Hypothalamus (tissue), 51 donors: Measurements from ENCODE around the gene RPS15A.
A peak's percentile ranks its signal among the peaks of the same experiment; 100 is the strongest.

ENCODE experiments used
- DNase-seq, 51 donors: peaks; one replicate each; lab custom pipeline; 2025; lab: John Stamatoyannopoulos, UW

Gene RPS15A

DNA sequence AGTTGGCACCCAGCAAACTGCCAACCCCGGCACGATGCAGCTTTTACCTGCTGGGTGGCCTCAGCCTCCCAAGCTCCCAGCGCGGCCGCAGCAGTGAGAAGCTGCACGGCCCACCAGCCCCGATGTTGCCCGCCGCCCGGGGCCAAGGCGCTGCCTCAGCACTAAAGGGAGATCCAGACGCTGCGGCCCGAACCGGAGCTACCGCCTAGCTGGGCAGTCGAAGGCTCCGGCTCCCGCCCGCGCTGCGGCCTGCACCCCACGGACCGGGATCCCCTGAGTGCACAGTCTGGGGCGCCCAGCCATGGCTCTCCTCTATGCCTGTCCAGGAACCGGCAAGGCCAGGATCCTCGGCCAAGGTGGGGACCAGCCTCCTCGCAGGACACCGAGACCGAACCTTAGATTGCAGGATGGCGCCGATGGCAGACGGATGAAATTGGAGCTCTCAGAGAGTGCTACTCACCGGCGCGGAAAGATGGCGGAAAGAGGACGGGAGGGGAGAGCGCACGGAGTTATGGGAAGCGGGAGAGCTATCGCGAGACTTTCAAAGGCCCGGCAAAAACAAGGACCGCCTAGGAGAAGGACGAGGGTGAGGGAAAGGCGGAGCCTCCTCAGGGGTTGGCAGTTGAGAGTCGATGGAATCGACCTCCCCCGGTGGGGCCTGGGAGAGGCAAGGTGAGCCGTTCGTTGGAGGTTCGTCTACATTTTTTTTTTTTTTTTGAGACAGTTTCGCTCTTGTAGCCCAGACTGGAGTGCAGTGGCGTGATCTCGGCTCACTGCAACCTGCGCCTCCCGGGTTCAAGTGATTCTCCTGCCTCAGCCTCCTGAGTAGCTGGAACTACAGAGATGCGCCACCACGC, at the start of gene RPS15A:
Gene RPS15A, minus strand, starts transcription at position 485 of the 857 bp plus-strand sequence. CDS start 1,221 bp downstream, outside the sequence.
- DNase-seq: peak; percentile 42 to 96 (median 87)

DNA sequence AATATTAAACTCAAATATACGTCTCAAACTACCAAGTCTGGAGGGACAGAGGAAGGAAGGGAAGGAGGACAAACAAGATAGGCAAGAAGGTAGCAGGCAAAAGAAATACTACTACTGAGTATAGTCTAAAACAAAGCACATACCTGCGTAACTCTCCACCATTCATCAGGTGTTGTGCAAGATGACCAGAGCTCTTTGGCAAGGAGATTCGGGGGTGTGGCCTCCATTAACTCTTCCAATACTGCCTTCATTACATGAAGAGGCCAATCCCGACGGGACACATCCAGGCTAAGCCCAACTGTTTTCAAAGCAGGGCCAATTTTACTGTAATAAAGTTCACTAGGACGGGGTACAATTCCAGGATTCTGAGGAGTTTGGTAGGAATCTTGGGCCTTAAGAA, 49.4 kb upstream of the RPS15A start:
- DNase-seq: no peak

GRCh38 chr16:18836702-18837101, 46.6 kb upstream of the RPS15A start:
- no peak for DNase-seq

GRCh38 chr16:18834864-18835263, 44.7 kb upstream of the RPS15A start:
- DNase-seq: no peak

GRCh38 chr16:18833707-18834505, 43.8 kb upstream of the RPS15A start:
- DNase-seq: no peak

GRCh38 chr16:18832613-18833012, 42.5 kb upstream of the RPS15A start:
- no peak for DNase-seq

- no peak for DNase-seq
Observed at GRCh38 chr16:18832006-18832405, 41.9 kb upstream of the RPS15A start.

GRCh38 chr16:18829251-18829650, 39.1 kb upstream of the RPS15A start:
- DNase-seq: no peak

GRCh38 chr16:18827890-18828289, 37.8 kb upstream of the RPS15A start:
- DNase-seq: no peak

GRCh38 chr16:18816286-18816685, 26.2 kb upstream of the RPS15A start:
- peak in 9 of 51 donors; percentile 3 to 38 (median 8) for DNase-seq

GRCh38 chr16:18811925-18812324, 21.8 kb upstream of the RPS15A start:
- no peak for DNase-seq

DNA sequence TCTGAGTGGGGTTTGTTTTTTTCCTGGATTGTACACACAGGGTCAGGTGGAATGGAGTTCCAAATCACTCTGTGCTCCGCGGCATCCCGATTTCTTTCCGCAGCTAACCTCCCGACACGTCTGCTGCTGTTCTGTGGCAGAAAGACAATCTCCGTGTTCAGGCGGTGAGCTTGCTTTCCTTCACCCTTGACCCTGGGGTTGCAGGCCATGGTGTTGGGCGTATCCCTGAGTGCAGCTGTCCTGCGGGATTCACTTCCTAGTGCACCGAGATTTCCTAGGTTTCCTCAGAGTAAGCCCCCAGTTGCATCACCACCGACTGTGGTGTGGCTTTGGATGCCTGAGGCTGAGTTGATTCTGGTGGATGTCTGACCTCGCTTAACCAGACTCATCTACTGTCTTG, 19.0 kb upstream of the RPS15A start:
- DNase-seq: no peak

DNA sequence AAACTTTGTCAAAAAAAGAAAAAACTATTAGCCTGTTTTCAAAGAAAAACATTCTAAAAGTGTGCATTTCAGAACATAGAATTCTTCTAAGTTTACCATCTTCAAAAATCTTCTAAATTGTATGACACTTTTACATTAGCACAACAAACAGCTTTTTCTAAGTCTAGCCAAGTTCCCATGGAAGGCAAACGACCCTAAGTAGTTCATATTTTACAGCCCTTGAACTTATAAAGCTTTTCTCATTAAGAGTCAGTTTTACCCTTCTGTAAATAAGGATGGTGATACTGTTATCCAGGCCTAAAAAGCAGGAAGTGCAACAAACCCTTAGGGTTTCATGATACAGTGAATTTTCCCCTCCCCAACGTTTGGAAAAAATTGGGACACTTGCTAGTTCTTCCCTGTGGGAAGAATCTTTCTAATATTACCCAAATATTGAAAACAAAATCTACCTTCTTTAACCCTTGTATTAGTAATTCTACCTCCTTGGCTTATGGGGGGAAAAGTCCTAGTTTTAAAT, 15.2 kb upstream of the RPS15A start:
- no peak for DNase-seq

- no peak for DNase-seq
Observed at GRCh38 chr16:18804540-18804939, 14.4 kb upstream of the RPS15A start.

- no peak for DNase-seq
Observed at GRCh38 chr16:18803569-18804462, 13.7 kb upstream of the RPS15A start.

DNA sequence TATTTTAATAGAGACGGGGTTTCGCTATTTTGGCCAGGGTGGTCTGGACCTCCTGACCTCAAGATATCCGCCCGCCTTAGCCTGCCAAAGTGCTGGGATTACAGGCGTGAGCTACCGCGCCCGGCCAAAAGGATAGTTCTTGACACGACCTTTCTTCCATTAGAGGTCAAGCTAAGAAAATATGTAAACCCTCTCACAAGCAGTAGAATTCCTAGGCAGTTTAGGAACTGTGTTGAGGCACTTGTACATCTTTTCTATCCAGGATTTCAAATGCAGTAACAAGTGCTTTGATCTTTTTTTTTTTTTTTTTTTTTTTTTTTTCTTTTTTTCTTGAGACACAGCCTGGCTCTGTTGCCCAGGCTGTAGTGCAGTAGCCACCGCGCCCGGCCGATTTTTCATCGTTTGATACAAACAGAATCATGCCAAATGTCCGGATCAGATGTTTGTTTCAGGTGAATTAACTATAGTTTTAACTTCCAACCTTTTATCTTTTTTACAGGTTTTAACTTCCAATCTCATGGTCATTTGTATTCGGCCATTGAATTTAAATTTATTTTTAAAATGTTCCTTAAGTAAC, 12.7 kb upstream of the RPS15A start:
- peak in 1 of 51 donors; percentile 3 for DNase-seq

DNA sequence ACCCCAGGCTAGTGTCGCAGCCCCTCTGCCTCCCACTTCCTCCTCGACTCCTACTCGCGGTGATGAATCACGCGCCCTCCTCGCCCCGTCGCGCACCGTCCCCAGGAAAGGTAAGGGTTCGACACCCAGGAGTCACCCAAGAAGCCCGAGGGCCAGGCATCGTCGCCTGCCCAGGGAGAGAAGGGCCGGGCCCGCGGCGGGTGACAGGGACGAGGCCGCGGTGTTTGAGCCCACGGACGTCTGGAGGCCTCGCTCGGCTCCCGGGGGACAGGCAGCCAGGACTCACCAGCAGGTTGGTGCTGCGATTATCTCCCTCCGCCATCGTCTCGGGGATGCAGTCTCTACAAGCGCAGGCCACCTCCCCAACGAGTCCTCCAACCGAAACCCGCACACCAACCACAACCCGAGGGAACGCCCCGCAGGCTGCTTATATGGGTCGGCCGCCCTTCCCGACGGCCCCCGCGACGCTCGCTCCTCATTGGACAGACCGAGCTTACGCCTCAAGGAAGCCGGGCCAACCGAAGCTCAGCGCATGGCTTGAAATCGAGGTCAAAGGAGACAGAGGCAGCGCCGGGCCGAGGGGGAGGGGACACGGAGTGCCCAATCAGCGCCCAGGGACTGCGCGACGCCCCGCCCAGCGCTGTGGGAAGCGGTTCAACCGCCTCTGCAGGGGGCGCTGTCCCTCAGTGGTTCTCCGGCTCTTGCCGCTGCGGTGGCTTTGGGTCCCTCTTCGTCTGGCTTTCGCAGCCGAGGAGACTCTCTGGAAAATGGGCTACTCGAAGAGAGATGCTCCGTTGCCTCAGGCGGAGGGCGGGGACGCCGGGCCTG, 11.2 kb upstream of the RPS15A start, which contains the start of gene ARL6IP1:
Gene ARL6IP1, minus strand, starts transcription at position 405 of the 828 bp plus-strand sequence. Its CDS starts 83 bp downstream, at position 322.
- peak; percentile 81 to 100 (median 98) for DNase-seq

- peak in 2 of 51 donors; percentile 17 to 51 for DNase-seq
Observed at GRCh38 chr16:18800775-18801144, 10.6 kb upstream of the RPS15A start.

DNA sequence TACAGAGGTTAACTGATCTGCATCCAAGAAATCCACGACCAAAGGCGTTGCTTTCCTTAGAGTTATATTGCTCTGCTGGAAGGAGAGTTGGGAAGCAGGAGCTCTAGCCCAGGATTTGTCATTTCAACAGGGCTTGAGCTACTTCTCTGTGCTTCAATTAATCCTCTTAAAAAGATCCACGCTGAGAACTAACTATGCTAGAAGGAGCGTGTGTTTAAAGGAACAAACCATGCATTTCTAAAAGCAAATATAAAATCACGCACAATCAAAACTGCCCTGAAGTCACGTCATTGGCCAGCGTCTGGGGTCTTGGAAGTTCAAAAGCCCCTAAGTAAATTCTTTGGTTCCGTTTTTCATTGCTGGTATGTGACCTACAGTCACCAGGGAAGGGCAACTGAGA, 10.2 kb upstream of the RPS15A start:
- no peak for DNase-seq
